Kidney (tissue), 14 donors: ENCODE data around the gene UCK2. TPM values are rescaled to one million over a fixed set of nuclear protein-coding genes. Genes with fewer than 3 reads are reported as not detected.

Experiments
- DNase-seq, 5 donors: peaks; one replicate each; pipeline ENCODE4 v3.0.0-alpha.2; 2013 to 2020
- FAIRE-seq: peaks from 2 replicates; lab custom pipeline; 2012; peaks lifted over from hg19 to GRCh38; lab: Jason Lieb, UNC
- H3K27ac ChIP-seq, 2 donors: one replicate each; pipeline ENCODE4 v1.7.0; 2013; ENCODE audit warnings: low read depth in 2 of 2, low read length in 2 of 2, inconsistent platforms in 1 of 2
- H3K27me3 ChIP-seq: one replicate; pipeline ENCODE4 v1.7.1; 2013; ENCODE audit warnings: low read length, inconsistent platforms; ENCODE audit not compliant: control insufficient read depth, insufficient read depth
- H3K36me3 ChIP-seq, 3 donors: one replicate each; pipeline versions ENCODE4 v1.7.0 to v1.7.1; 2013; ENCODE audit warnings: low read length in 3 of 3, control low read depth in 1 of 3, inconsistent platforms in 1 of 3; ENCODE audit not compliant: insufficient read depth in 3 of 3, control insufficient read depth in 2 of 3
- H3K4me1 ChIP-seq, 3 donors: one replicate each; pipeline versions ENCODE4 v1.7.0 to v1.7.1; 2013; ENCODE audit warnings: low read length in 3 of 3, inconsistent platforms in 1 of 3, low read depth in 1 of 3; ENCODE audit not compliant: control insufficient read depth in 2 of 3, insufficient read depth in 2 of 3
- H3K4me3 ChIP-seq, 3 donors: one replicate each; pipeline versions ENCODE4 v1.7.0 to v1.8.1; 2013; ENCODE audit warnings: low read length in 3 of 3, control low read depth in 1 of 3, inconsistent platforms in 1 of 3
- H3K9ac ChIP-seq, 3 donors: one replicate each; pipeline versions ENCODE4 v1.7.0 to v1.7.1; 2013; ENCODE audit warnings: low read length in 3 of 3, control low read depth in 1 of 3, inconsistent platforms in 1 of 3
- H3K9me3 ChIP-seq, 3 donors: one replicate each; pipeline versions ENCODE4 v1.7.0 to v1.7.1; 2013; ENCODE audit warnings: low read length in 3 of 3, control low read depth in 1 of 3, inconsistent platforms in 1 of 3; ENCODE audit not compliant: control insufficient read depth in 2 of 3, insufficient read depth in 1 of 3
- CTCF ChIP-seq: IDR thresholded peaks from 3 replicates; pipeline ENCODE4 v1.5.1; 2012; ENCODE audit warnings: mild to moderate bottlenecking, moderate library complexity, borderline replicate concordance; ENCODE audit not compliant: insufficient read depth; ENCODE audit errors: extremely low read depth
- intact Hi-C: fragments of 100-400 bp; cut with DNase I; formaldehyde crosslinking; loops from one replicate; pipeline ENCODE4 v1.11.1; 2022
- polyA plus RNA-seq: library from polyadenylated mRNA; stranded (reverse); fragments of 350-450 nt; fragmentation: Illumina TruSeq; extraction: RNeasy Lipid Tissue Mini Kit (QIAGEN cat#74804); gene quantifications from one replicate; pipeline ENCODE4 v1.2.3, GENCODE V29; 2014; ENCODE audit warnings: low read depth, low replicate concordance; ENCODE audit not compliant: insufficient read depth
- total RNA-seq: library from RNA; stranded (reverse); fragmentation: NEBNext Ultra II Directional; extraction: Animal tissue kit (Norgen Biotek cat#: 25700); gene quantifications from one replicate; pipeline ENCODE4 v1.2.1, GENCODE V29; 2021
- donor health status: control.
- donor health status: control.
- donor health status: control.
- donor health status: control.
- donor health status: control.
- donor health status: DM: yes; HTN: yes; CAD: no.
- donor health status: Normal renal cell carcinoma (clear cell type).

Gene UCK2
- total and polyA plus RNA-seq, 2 donors from 2014 or later: 8.2 to 18.7 TPM

GRCh38 chr1:165840423-165840822 is 13.0 kb downstream of the UCK2 start:
- no peak for FAIRE-seq
- Histone ChIP-seq H3K9ac (no peak overlapping the region), H3K27ac (no peak overlapping the region), H3K4me3 (no peak overlapping the region), H3K4me1 (peaks cover 0 to 3% (median 0%) of the 10 kb centered on the region in 3 donors), H3K9me3 (no peaks in the 10 kb centered on the region), H3K36me3 (no peaks in the 10 kb centered on the region), H3K27me3 (no peaks in the 10 kb centered on the region)
- no peak for DNase-seq
- intact Hi-C loops: no loop called here
- TF ChIP-seq CTCF: no peak

GRCh38 chr1:165841582-165842017 is 14.2 kb downstream of the UCK2 start:
- Histone ChIP-seq H3K27me3 (no peaks in the 10 kb centered on the region), H3K4me3 (no peak overlapping the region), H3K27ac (no peak overlapping the region), H3K9me3 (no peaks in the 10 kb centered on the region), H3K36me3 (no peaks in the 10 kb centered on the region), H3K9ac (no peak overlapping the region), H3K4me1 (peaks cover 0 to 3% (median 0%) of the 10 kb centered on the region in 3 donors)
- DNase-seq (no peak), FAIRE-seq (no peak)
- TF ChIP-seq CTCF: no peak
- intact Hi-C loops: no loop called here

GRCh38 chr1:165842023-165842670 is 14.7 kb downstream of the UCK2 start:
- Histone ChIP-seq H3K27me3 (no peaks in the 10 kb centered on the region), H3K4me1 (peaks cover 0 to 3% (median 0%) of the 10 kb centered on the region in 3 donors), H3K36me3 (no peaks in the 10 kb centered on the region), H3K9me3 (no peaks in the 10 kb centered on the region), H3K9ac (no peak overlapping the region), H3K4me3 (no peak overlapping the region), H3K27ac (no peak overlapping the region)
- FAIRE-seq (no peak), DNase-seq (no peak)
- no peak for TF ChIP-seq CTCF
- intact Hi-C loops: no loop called here
